ENCODE measurements around the gene AMPD3.

- TF ChIP-seq POLR2AphosphoS5 (IDR thresholded peaks at IDR 0.05; ENCODE audit: low read depth, low read length): no peak
- TF ChIP-seq, protein P1, sequence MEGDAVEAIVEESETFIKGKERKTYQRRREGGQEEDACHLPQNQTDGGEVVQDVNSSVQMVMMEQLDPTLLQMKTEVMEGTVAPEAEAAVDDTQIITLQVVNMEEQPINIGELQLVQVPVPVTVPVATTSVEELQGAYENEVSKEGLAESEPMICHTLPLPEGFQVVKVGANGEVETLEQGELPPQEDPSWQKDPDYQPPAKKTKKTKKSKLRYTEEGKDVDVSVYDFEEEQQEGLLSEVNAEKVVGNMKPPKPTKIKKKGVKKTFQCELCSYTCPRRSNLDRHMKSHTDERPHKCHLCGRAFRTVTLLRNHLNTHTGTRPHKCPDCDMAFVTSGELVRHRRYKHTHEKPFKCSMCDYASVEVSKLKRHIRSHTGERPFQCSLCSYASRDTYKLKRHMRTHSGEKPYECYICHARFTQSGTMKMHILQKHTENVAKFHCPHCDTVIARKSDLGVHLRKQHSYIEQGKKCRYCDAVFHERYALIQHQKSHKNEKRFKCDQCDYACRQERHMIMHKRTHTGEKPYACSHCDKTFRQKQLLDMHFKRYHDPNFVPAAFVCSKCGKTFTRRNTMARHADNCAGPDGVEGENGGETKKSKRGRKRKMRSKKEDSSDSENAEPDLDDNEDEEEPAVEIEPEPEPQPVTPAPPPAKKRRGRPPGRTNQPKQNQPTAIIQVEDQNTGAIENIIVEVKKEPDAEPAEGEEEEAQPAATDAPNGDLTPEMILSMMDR (IDR thresholded peaks at IDR 0.05): no peak
These were observed 101.5 kb downstream of the AMPD3 start for GRCh38 chr11:10556590-10556989.

All from Panc1 (cell line).